WTC11 (cell line): ENCODE results near the gene MARVELD2. TPM values are rescaled to one million over a fixed set of nuclear protein-coding genes. Genes with fewer than 3 reads are reported as not detected.

Source experiments
- CREB1 ChIP-seq: sonication (generic); formaldehyde crosslinking; IDR thresholded peaks from 2 replicates; pipeline ENCODE4 v1.8.0; 2023; ENCODE audit warnings: mild to moderate bottlenecking, missing genetic modification reagents
- CREM ChIP-seq: sonication (generic); formaldehyde crosslinking; IDR thresholded peaks from 2 replicates; pipeline ENCODE4 v1.8.1; 2022; ENCODE audit warnings: mild to moderate bottlenecking, missing genetic modification reagents, moderate library complexity
- E2F5 ChIP-seq: sonication (generic); formaldehyde crosslinking; IDR thresholded peaks from 2 replicates; pipeline ENCODE4 v1.8.1; 2022; ENCODE audit warnings: mild to moderate bottlenecking, moderate library complexity, missing genetic modification reagents
- ERG ChIP-seq: fragments of 250-450 bp; sonication (Bioruptor Pico); IDR thresholded peaks from 2 replicates; pipeline ENCODE4 v1.8.0; 2021; ENCODE audit warnings: mild to moderate bottlenecking
- ETV6 ChIP-seq: sonication (generic); formaldehyde crosslinking; IDR thresholded peaks from 2 replicates; pipeline ENCODE4 v1.8.1; 2022; ENCODE audit warnings: mild to moderate bottlenecking, missing genetic modification reagents
- FOXP4 ChIP-seq: sonication (generic); formaldehyde crosslinking; IDR thresholded peaks from 2 replicates; pipeline ENCODE4 v1.8.0; 2022; ENCODE audit warnings: mild to moderate bottlenecking, missing genetic modification reagents
- KAT7 ChIP-seq: sonication (generic); formaldehyde crosslinking; IDR thresholded peaks from 2 replicates; pipeline ENCODE4 v1.8.1; 2023; ENCODE audit warnings: missing genetic modification reagents, mild to moderate bottlenecking, borderline replicate concordance
- MAX ChIP-seq: sonication (generic); formaldehyde crosslinking; IDR thresholded peaks from 2 replicates; pipeline ENCODE4 v1.8.0; 2022; ENCODE audit warnings: mild to moderate bottlenecking, missing genetic modification reagents
- MLX ChIP-seq: sonication (generic); formaldehyde crosslinking; IDR thresholded peaks from 2 replicates; pipeline ENCODE4 v1.8.1; 2023; ENCODE audit warnings: mild to moderate bottlenecking, missing genetic modification reagents, moderate library complexity
- NR1H2 ChIP-seq: sonication (generic); formaldehyde crosslinking; IDR thresholded peaks from 2 replicates; pipeline ENCODE4 v1.9.0; 2021; ENCODE audit warnings: mild to moderate bottlenecking, moderate library complexity, missing genetic modification reagents
- PRDM15 ChIP-seq: sonication (generic); formaldehyde crosslinking; IDR thresholded peaks from 2 replicates; pipeline ENCODE4 v1.8.0; 2022; ENCODE audit warnings: missing genetic modification reagents
- RELA ChIP-seq: sonication (generic); formaldehyde crosslinking; IDR thresholded peaks from 2 replicates; pipeline ENCODE4 v1.8.1; 2022; ENCODE audit warnings: missing genetic modification reagents, mild to moderate bottlenecking, borderline replicate concordance
- SMAD3 ChIP-seq: sonication (generic); formaldehyde crosslinking; IDR thresholded peaks from 2 replicates; pipeline ENCODE4 v1.8.0; 2022; ENCODE audit warnings: missing genetic modification reagents, mild to moderate bottlenecking, borderline replicate concordance
- SP1 ChIP-seq: sonication (generic); formaldehyde crosslinking; conservative IDR thresholded peaks from 2 replicates; pipeline ENCODE4 v1.8.1; 2022; ENCODE audit warnings: missing genetic modification reagents
- TP53 ChIP-seq: sonication (generic); formaldehyde crosslinking; IDR thresholded peaks from 2 replicates; pipeline ENCODE4 v1.8.1; 2023; ENCODE audit warnings: mild to moderate bottlenecking, missing genetic modification reagents
- USF1 ChIP-seq: sonication (generic); formaldehyde crosslinking; IDR thresholded peaks from 2 replicates; pipeline ENCODE4 v1.8.0; 2022; ENCODE audit warnings: mild to moderate bottlenecking, missing genetic modification reagents
- ZBTB43 ChIP-seq: sonication (generic); formaldehyde crosslinking; IDR thresholded peaks from 2 replicates; pipeline ENCODE4 v1.8.1; 2023; ENCODE audit warnings: mild to moderate bottlenecking, missing genetic modification reagents
- ZNF232 ChIP-seq: sonication (generic); formaldehyde crosslinking; IDR thresholded peaks from 2 replicates; pipeline ENCODE4 v1.8.0; 2022; ENCODE audit warnings: mild to moderate bottlenecking, missing genetic modification reagents
- ZNF317 ChIP-seq: sonication (generic); formaldehyde crosslinking; IDR thresholded peaks from 2 replicates; pipeline ENCODE4 v1.8.1; 2023; ENCODE audit warnings: low read depth, mild to moderate bottlenecking, moderate library complexity, missing genetic modification reagents, borderline replicate concordance
- ZNF425 ChIP-seq: fragments of 250-450 bp; sonication (Bioruptor Pico); conservative IDR thresholded peaks from 2 replicates; pipeline ENCODE4 v1.9.0; 2021; ENCODE audit warnings: mild to moderate bottlenecking
- ZNF671 ChIP-seq: fragments of 250-450 bp; sonication (Bioruptor Pico); IDR thresholded peaks from 2 replicates; pipeline ENCODE4 v1.8.0; 2021; ENCODE audit warnings: mild to moderate bottlenecking
- total RNA-seq: library from RNA; stranded (reverse); gene quantifications from 3 replicates; pipeline ENCODE4 v1.2.3, GENCODE V29; 2021

The MARVELD2 gene
- total RNA-seq, 1 experiment from 2014 or later = 28.6 TPM

- TF ChIP-seq PRDM15 (CRISPR knock-in tag) = no peak
- peak; percentile 37; the same call in 1 of the 2 replicates for TF ChIP-seq KAT7 (CRISPR knock-in tag)
- TF ChIP-seq ERG = no peak
- TF ChIP-seq ZNF317 (CRISPR knock-in tag) = no peak
- 0 out of 2 replicates have a peak, but pooled peaks have one; percentile 57 for TF ChIP-seq ETV6
- 0 out of 2 replicates have a peak, but pooled peaks have one; percentile 17 for TF ChIP-seq CREB1 (CRISPR knock-in tag)
- no peak; the same call in 1 of the 2 replicates for TF ChIP-seq FOXP4 (CRISPR knock-in tag)
- no peak for TF ChIP-seq TP53
- TF ChIP-seq E2F5 (CRISPR knock-in tag) = peak; percentile 56; the same call in 1 of the 2 replicates
- TF ChIP-seq ZNF232 (CRISPR knock-in tag) = no peak
- TF ChIP-seq SP1 (CRISPR knock-in tag) = peak; percentile 95
- TF ChIP-seq ZNF425 (CRISPR knock-in tag) = no peak
- TF ChIP-seq MLX (CRISPR knock-in tag) = no peak
- TF ChIP-seq CREM (CRISPR knock-in tag) = peak; percentile 89
- peak; percentile 95 for TF ChIP-seq USF1 (CRISPR knock-in tag)
- no peak for TF ChIP-seq NR1H2 (CRISPR knock-in tag)
- TF ChIP-seq ZNF671 (CRISPR knock-in tag) = no peak
- peak; percentile 91 for TF ChIP-seq MAX
- peak; percentile 83 for TF ChIP-seq ZBTB43 (CRISPR knock-in tag)
- TF ChIP-seq SMAD3 (CRISPR knock-in tag) = peak; percentile 23
- peak; percentile 2; the same call in 1 of the 2 replicates for TF ChIP-seq RELA (CRISPR knock-in tag)
Measured at GRCh38 chr5:69369340-69370121, 45.4 kb upstream of the MARVELD2 start, which contains the start of the genes AK6, RAD17 and TAF9 (continued).
